T-helper 2 cell treated with Interferon-gamma antibody and Interleukin-4, amounts not matched to agents 100 ng/mL and 5 ng/mL, for 36 hours (primary cell): ENCODE measurements around the gene RASSF5. TPM values are rescaled to one million over a fixed set of nuclear protein-coding genes. Genes with fewer than 3 reads are reported as not detected.

Source experiments
- intact Hi-C: fragments of 100-400 bp; cut with micrococcal nuclease; formaldehyde crosslinking; loops from one replicate; pipeline ENCODE4 v1.15.1; 2023
- total RNA-seq: library from RNA; stranded (reverse); gene quantifications from 2 replicates; pipeline ENCODE4 v1.2.3, GENCODE V29; 2022

Gene RASSF5
- total RNA-seq = 190 and 199 TPM in 2 replicates

GRCh38 chr1:206507284-206508129 is at the start of gene RASSF5:
Gene RASSF5, plus strand, starts transcription at chr1:206507531. Its CDS starts 72 bp downstream, at chr1:206507603.
- intact Hi-C loops = loop anchor here (1.0 kb wide), 1 partner anchor 49 kb away; no protein-coding TSS in a partner anchor

GRCh38 chr1:206459703-206460102 is 47.6 kb upstream of the RASSF5 start:
- intact Hi-C loops = no loop called here

GRCh38 chr1:206460836-206461426 is 46.4 kb upstream of the RASSF5 start:
- intact Hi-C loops = loop anchor here (1.0 kb wide), 1 partner anchor 9 kb away; the partner anchor contains the start of gene IKBKE

- intact Hi-C loops = loop anchor here (1.0 kb wide), 2 partner anchors 8 to 17 kb away; partner anchors contain the start of gene IKBKE
Observed at GRCh38 chr1:206461602-206462455, 45.5 kb upstream of the RASSF5 start.

GRCh38 chr1:206463137-206463536 is 44.2 kb upstream of the RASSF5 start:
- intact Hi-C loops = no loop called here

GRCh38 chr1:206463911-206464310 is 43.4 kb upstream of the RASSF5 start:
- intact Hi-C loops = no loop called here

GRCh38 chr1:206464456-206464964 is 42.8 kb upstream of the RASSF5 start:
- intact Hi-C loops = no loop called here

- intact Hi-C loops = no loop called here
Observed at GRCh38 chr1:206465951-206466350, 41.4 kb upstream of the RASSF5 start.

GRCh38 chr1:206466840-206467649 is 40.3 kb upstream of the RASSF5 start:
- intact Hi-C loops = no loop called here

- intact Hi-C loops = no loop called here
Observed at GRCh38 chr1:206467915-206468314, 39.4 kb upstream of the RASSF5 start.

- intact Hi-C loops = no loop called here
Observed at GRCh38 chr1:206468571-206468970, 38.8 kb upstream of the RASSF5 start.

GRCh38 chr1:206469411-206469932 is 37.9 kb upstream of the RASSF5 start:
- intact Hi-C loops = no loop called here

- intact Hi-C loops = loop anchor here (1.0 to 5.0 kb wide), 3 partner anchors 9 to 107 kb away; no protein-coding TSS in a partner anchor
Observed at GRCh38 chr1:206469933-206470691, 37.2 kb upstream of the RASSF5 start, which contains the start of gene IKBKE. Gene IKBKE, plus strand, starts transcription at chr1:206470476. Its CDS starts 2,752 bp downstream, at chr1:206473228.

- intact Hi-C loops = loop anchor here (1.0 to 5.0 kb wide), 3 partner anchors 10 to 106 kb away; no protein-coding TSS in a partner anchor
Observed at GRCh38 chr1:206470692-206471414, 36.5 kb upstream of the RASSF5 start.

GRCh38 chr1:206471415-206471801 is 35.9 kb upstream of the RASSF5 start:
- intact Hi-C loops = loop anchor here (5.0 kb wide), 2 partner anchors 81 to 106 kb away; no protein-coding TSS in a partner anchor

GRCh38 chr1:206472024-206472423 is 35.3 kb upstream of the RASSF5 start:
- intact Hi-C loops = loop anchor here (5.0 kb wide), 2 partner anchors 80 to 105 kb away; no protein-coding TSS in a partner anchor

- intact Hi-C loops = loop anchor here (5.0 kb wide), 2 partner anchors 80 to 105 kb away; no protein-coding TSS in a partner anchor
Observed at GRCh38 chr1:206472454-206472853, 34.9 kb upstream of the RASSF5 start.

- intact Hi-C loops = loop anchor here (5.0 kb wide), 2 partner anchors 79 to 104 kb away; no protein-coding TSS in a partner anchor
Observed at GRCh38 chr1:206472886-206473285, 34.4 kb upstream of the RASSF5 start.
